GM12801 (cell line): ENCODE measurements around the gene BMPR1B.

Source experiments
- CTCF ChIP-seq: IDR thresholded peaks from one replicate; pipeline ENCODE4 v1.5.1; 2011; ENCODE audit warnings: control low read depth; ENCODE audit not compliant: insufficient read length; ENCODE audit errors: extremely low read depth

Gene BMPR1B

GRCh38 chr4:95013236-95013635 lies 255.5 kb downstream of the BMPR1B start:
- TF ChIP-seq CTCF: no peak

- no peak for TF ChIP-seq CTCF
Measured at GRCh38 chr4:95014068-95014467, 256.3 kb downstream of the BMPR1B start.

DNA sequence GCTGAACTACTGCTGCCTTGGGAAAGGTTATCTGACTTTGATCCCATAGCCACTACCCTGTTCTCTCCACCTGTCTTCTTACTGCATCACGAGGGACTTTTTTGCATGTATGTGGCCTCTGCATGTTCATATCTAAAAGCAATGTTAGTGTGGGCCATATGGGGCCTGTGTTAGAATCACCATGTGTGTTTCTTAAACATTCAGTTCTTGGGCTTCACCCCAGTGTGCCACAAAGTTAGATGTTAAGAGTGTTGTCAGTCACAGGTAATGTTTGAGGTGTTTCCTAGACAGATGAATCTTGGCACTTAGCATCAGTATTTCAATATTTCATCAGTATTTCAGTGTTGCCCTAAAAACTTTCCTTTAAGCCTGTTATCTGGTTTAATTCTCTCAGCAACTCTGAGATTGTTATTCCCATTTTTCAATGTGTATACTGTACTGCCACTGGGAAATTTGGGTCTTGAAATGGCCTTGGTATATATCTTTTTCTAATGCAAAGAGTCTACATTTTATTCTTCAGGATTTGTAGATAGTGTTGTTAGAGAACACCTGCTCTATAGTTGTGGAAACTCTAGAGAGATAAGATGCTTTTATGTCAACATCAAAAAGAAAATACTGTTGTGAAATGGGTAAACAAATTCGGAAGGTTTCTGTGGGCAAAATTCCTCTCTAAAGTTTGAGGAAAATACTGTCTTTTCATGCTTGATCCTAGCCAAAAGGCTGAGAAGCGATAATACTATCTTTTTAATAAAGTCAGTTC lies 259.7 kb downstream of the BMPR1B start:
- no peak for TF ChIP-seq CTCF

- TF ChIP-seq CTCF: no peak
Measured at GRCh38 chr4:95018785-95019184, 261.0 kb downstream of the BMPR1B start.

GRCh38 chr4:95020521-95020920 lies 262.8 kb downstream of the BMPR1B start:
- no peak for TF ChIP-seq CTCF

DNA sequence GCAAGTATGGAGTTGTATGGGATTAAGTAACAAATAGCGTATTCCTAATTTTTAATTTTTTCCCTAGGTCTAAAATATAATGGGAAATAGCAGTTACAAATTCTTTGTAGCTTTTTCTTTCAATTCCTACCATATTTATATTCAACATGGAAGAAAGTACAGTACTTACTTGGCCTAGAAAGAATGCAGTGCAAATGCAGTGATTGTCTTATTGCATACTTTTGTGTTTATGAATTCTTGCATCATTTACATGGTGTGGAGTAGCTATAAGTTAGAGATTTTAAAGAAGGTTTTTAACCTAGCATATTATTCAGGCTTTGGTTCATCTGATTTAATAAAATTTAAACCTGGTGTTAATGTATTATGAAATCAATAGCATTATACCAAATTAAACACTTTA lies 263.3 kb downstream of the BMPR1B start:
- no peak for TF ChIP-seq CTCF

DNA sequence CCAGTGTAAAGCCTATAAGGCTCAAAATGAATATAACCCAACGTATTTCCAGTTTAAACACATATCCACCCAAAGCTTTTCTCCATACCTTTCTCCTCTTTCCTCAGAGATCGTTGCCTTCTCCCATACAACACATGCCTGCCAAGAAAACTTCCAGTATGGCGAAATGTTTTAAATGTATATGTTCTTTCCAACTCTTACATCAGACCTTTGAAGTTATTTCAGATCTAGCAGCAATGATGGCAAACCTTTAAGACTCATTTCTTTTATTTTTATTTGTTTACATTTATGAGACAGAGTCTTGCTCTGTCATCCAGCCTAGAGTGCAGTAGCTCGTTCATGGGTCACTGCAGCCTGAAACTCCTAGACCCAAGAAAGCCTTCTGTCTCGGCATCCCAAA lies 265.4 kb downstream of the BMPR1B start:
- no peak for TF ChIP-seq CTCF
